SK-N-SH (cell line): ENCODE results near the gene PNMA6E. TPM values are rescaled to one million over a fixed set of nuclear protein-coding genes. Genes with fewer than 3 reads are reported as not detected.

Experiments used
- CTCF ChIA-PET: fragments of 300-600, 350-600 bp; formaldehyde crosslinking; extraction: SDS; loops from one replicate; lab custom pipeline; 2021; lab: Yijun Ruan, JAX
- POLR2A ChIA-PET: fragments of 350-600 bp; sonication (Branson Sonifier 250); formaldehyde crosslinking; extraction: SDS; loops from one replicate; lab custom pipeline; 2020; ENCODE audit warnings: antibody characterized with exemption, inconsistent platforms; lab: Yijun Ruan, JAX
- DNase-seq: peaks from one replicate; pipeline ENCODE4 v3.0.0; 2012
- H2AFZ ChIP-seq: fragments of 200-600 bp; sonication (generic); 2 replicates; pipeline ENCODE4 v1.8.1; 2016; ENCODE audit warnings: antibody characterized with exemption, mild to moderate bottlenecking, low read depth
- H3F3A ChIP-seq: fragments of 200-600 bp; sonication (generic); replicated peaks from 2 replicates; pipeline ENCODE3; 2016; ENCODE audit warnings: antibody characterized with exemption, mild to moderate bottlenecking; ENCODE audit not compliant: insufficient read depth
- H3K27ac ChIP-seq, 2 experiments: fragments of 200-500 bp in 1 of 2; fragments of 200-600 bp in 1 of 2; sonication (Bioruptor generic) in 1 of 2; sonication (generic), shearing (Covaris generic) in 1 of 2; 2 replicates each; pipeline versions ENCODE4 v1.5.1 to v1.6.1; 2014 to 2016; ENCODE audit warnings: low read depth in 2 of 2, inconsistent platforms in 1 of 2, low read length in 1 of 2, mild to moderate bottlenecking in 1 of 2, mixed read lengths in 1 of 2
- H3K27me3 ChIP-seq: fragments of 200-600 bp; sonication (generic), shearing (Covaris generic); 2 replicates; pipeline ENCODE4 v1.6.1; 2016; ENCODE audit warnings: mixed run types; ENCODE audit not compliant: insufficient read depth
- H3K36me3 ChIP-seq, 2 experiments: fragments of 200-500 bp in 1 of 2; fragments of 200-600 bp in 1 of 2; sonication (Bioruptor generic) in 1 of 2; sonication (generic) in 1 of 2; replicated peaks in 1 of 2; 2 replicates each; pipeline versions ENCODE3 to v1.5.1; 2014 to 2016; ENCODE audit warnings: low read length in 1 of 2, mild to moderate bottlenecking in 1 of 2; ENCODE audit not compliant: insufficient read depth in 2 of 2, control insufficient read depth in 1 of 2
- H3K4me1 ChIP-seq, 2 experiments: fragments of 200-500 bp in 1 of 2; fragments of 200-600 bp in 1 of 2; sonication (Bioruptor generic) in 1 of 2; sonication (generic), shearing (Covaris generic) in 1 of 2; 2 replicates each; pipeline versions ENCODE4 v1.5.1 to v1.6.1; 2014 to 2016; ENCODE audit warnings: low read depth in 1 of 2, low read length in 1 of 2, mixed run types in 1 of 2; ENCODE audit not compliant: insufficient read depth in 2 of 2, control insufficient read depth in 1 of 2
- H3K4me2 ChIP-seq: fragments of 200-600 bp; sonication (generic), shearing (Covaris generic); 2 replicates; pipeline ENCODE4 v1.6.1; 2017; ENCODE audit warnings: mixed run types
- H3K4me3 ChIP-seq, 2 experiments: fragments of 200-500 bp in 1 of 2; fragments of 200-600 bp in 1 of 2; sonication (Bioruptor generic) in 1 of 2; sonication (generic), shearing (Covaris generic) in 1 of 2; 2 replicates each; pipeline versions ENCODE4 v1.5.1 to v1.8.1; 2014 to 2016; ENCODE audit warnings: low read depth in 2 of 2, inconsistent platforms in 1 of 2, low read length in 1 of 2, mild to moderate bottlenecking in 1 of 2, mixed read lengths in 1 of 2, moderate library complexity in 1 of 2
- H3K79me2 ChIP-seq: fragments of 200-600 bp; sonication (generic); 2 replicates; pipeline ENCODE4 v1.8.1; 2017; ENCODE audit warnings: mild to moderate bottlenecking; ENCODE audit not compliant: insufficient read depth
- H3K9ac ChIP-seq: fragments of 200-600 bp; sonication (generic); 2 replicates; pipeline ENCODE4 v1.6.1; 2017; ENCODE audit warnings: mixed run types
- H3K9me2 ChIP-seq: fragments of 200-600 bp; sonication (generic); 2 replicates; pipeline ENCODE4 v1.6.1; 2017; ENCODE audit warnings: mixed run types
- H3K9me3 ChIP-seq: fragments of 200-600 bp; sonication (generic); 2 replicates; pipeline ENCODE4 v1.6.1; 2017; ENCODE audit warnings: mixed run types, mild to moderate bottlenecking, moderate library complexity
- H4K20me1 ChIP-seq: fragments of 200-600 bp; sonication (generic); 2 replicates; pipeline ENCODE4 v1.6.1; 2017; ENCODE audit warnings: mild to moderate bottlenecking, mixed run types; ENCODE audit not compliant: insufficient read depth
- CTCF ChIP-seq: fragments of 200-600 bp; sonication (generic); IDR thresholded peaks from 2 replicates; pipeline ENCODE4 v1.6.1; 2017; ENCODE audit warnings: antibody characterized with exemption, mild to moderate bottlenecking, moderate library complexity
- EP300 ChIP-seq, 2 experiments: IDR thresholded peaks; 2 replicates each; pipeline versions ENCODE4 v1.4.0 to v1.6.1; 2012; ENCODE audit warnings: borderline replicate concordance in 1 of 2, low read depth in 1 of 2, low read length in 1 of 2
- FOXM1 ChIP-seq: IDR thresholded peaks from 2 replicates; pipeline ENCODE4 v1.4.0; 2012; ENCODE audit warnings: low read depth, mild to moderate bottlenecking
- MAX ChIP-seq: IDR thresholded peaks from 2 replicates; pipeline ENCODE4 v1.4.0; 2012; ENCODE audit warnings: low read depth
- NFIC ChIP-seq: IDR thresholded peaks from 2 replicates; pipeline ENCODE4 v1.4.0; 2012; ENCODE audit warnings: borderline replicate concordance
- NRF1 ChIP-seq: IDR thresholded peaks from 2 replicates; pipeline ENCODE4 v1.6.1; 2012; ENCODE audit warnings: low read depth, mild to moderate bottlenecking, low read length
- RCOR1 ChIP-seq: fragments of 150-350 bp; IDR thresholded peaks from 2 replicates; pipeline ENCODE4 v1.6.1; 2017; ENCODE audit warnings: antibody characterized with exemption, low read length
- RFX5 ChIP-seq: IDR thresholded peaks from 2 replicates; pipeline ENCODE4 v1.6.1; 2012; ENCODE audit warnings: mild to moderate bottlenecking, improper control_type of control experiment, low read length
- RXRA ChIP-seq: IDR thresholded peaks from 2 replicates; pipeline ENCODE4 v1.4.0; 2012; ENCODE audit warnings: low read depth, mild to moderate bottlenecking, borderline replicate concordance
- TAF1 ChIP-seq: IDR thresholded peaks from 2 replicates; pipeline ENCODE4 v1.6.1; 2012; ENCODE audit warnings: low read depth, mild to moderate bottlenecking, low read length, moderate library complexity, borderline replicate concordance
- TCF12 ChIP-seq: IDR thresholded peaks from 2 replicates; pipeline ENCODE4 v1.4.0; 2012
- TEAD4 ChIP-seq: IDR thresholded peaks from 2 replicates; pipeline ENCODE4 v1.4.0; 2012; ENCODE audit warnings: mild to moderate bottlenecking, borderline replicate concordance; ENCODE audit not compliant: insufficient read depth
- ZBTB33 ChIP-seq: IDR thresholded peaks from 2 replicates; pipeline ENCODE4 v1.4.0; 2012; ENCODE audit warnings: low read depth, borderline replicate concordance
- WGBS: methylation state at CpG from one replicate; pipeline ENCODE4 v1.1.6; 2017; ENCODE audit warnings: low lambda C conversion rate; 5-methylcytosine and 5-hydroxymethylcytosine counted together
- polyA plus RNA-seq, 3 experiments: library from polyadenylated mRNA; depleted of rRNA; stranded (reverse); fragments of >200 nt; gene quantifications; 2 replicates each; pipeline ENCODE4 v1.2.3, GENCODE V29; 2012

Gene PNMA6E
- polyA plus RNA-seq, 1 of the 3 experiments (the other 2 are of a cell fraction) = not detected

- Histone ChIP-seq H3K4me3 (no peak overlapping the region), H3K36me3 (no peaks in the 10 kb centered on the region), H2AFZ (no peak overlapping the region), H4K20me1 (no peaks in the 10 kb centered on the region), H3F3A (no peaks in the 10 kb centered on the region), H3K27me3 (no peaks in the 10 kb centered on the region; the same call in 1 of the 2 replicates), H3K9ac (no peak overlapping the region), H3K9me2 (no peaks in the 10 kb centered on the region), H3K79me2 (no peaks in the 10 kb centered on the region), H3K4me1 (no peaks in the 10 kb centered on the region; a peak in 1 of 4 replicates), H3K27ac (no peak overlapping the region), H3K4me2 (no peak overlapping the region), H3K9me3 (no peaks in the 10 kb centered on the region)
- CTCF ChIA-PET = interaction anchor here (1.6 kb wide), 1 partner anchor 20 kb away, joined by 3 read pairs; no protein-coding TSS in a partner anchor
- 2% methylated on average over 2 of the region's 2 CpGs for WGBS
- DNase-seq = no peak
- TF ChIP-seq TAF1 (no peak), ZBTB33 (no peak)
- POLR2A ChIA-PET = no interaction called here
These were observed 39.3 kb downstream of the PNMA6E start for GRCh38 chrX:153361781-153362397.

DNA sequence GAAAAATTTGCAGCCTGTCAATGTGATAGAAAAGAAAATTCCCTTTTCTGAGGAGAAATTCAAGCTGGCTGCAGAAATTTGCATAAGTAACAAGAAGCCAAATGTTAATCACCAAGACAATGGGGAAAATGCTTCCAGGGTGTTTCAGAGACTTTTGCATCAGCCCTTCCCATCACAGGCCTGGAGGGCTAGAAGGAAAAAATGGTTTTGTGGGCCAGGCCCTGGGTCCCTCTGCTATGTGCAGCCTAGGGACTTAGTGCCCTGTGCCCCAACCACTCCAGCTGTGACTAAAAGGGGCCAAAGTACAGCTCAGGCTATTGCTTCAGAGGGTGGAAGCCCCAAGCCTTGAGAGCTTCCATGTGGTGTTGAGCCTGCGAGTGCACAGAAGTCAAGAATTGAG lies 43.3 kb downstream of the PNMA6E start:
- H3K9me2 ChIP-seq = no peaks in the 10 kb centered on the region
- H3K27ac ChIP-seq = no peak overlapping the region
- CTCF ChIA-PET = no interaction called here
- POLR2A ChIA-PET = no interaction called here
- no peak overlapping the region for H2AFZ ChIP-seq
- no peaks in the 10 kb centered on the region for H3F3A ChIP-seq
- H3K79me2 ChIP-seq = no peaks in the 10 kb centered on the region
- no peak for TF ChIP-seq FOXM1
- no peak for TF ChIP-seq NFIC
- no peak for TF ChIP-seq TCF12
- TF ChIP-seq RFX5 = no peak
- no peak for TF ChIP-seq RCOR1
- TF ChIP-seq TEAD4 = no peak
- no peak for TF ChIP-seq EP300 (IDR thresholded peaks at IDR 0.05; ENCODE audit: borderline replicate concordance in 1 of 2, low read depth in 1 of 2, low read length in 1 of 2)
- TF ChIP-seq MAX = no peak
- TF ChIP-seq NRF1 = no peak
- no peak for TF ChIP-seq ZBTB33
- TF ChIP-seq CTCF = no peak
- no peak for TF ChIP-seq RXRA
- H3K27me3 ChIP-seq = no peaks in the 10 kb centered on the region; the same call in 1 of the 2 replicates
- no peak for DNase-seq
- no peak overlapping the region for H3K4me3 ChIP-seq
- no peaks in the 10 kb centered on the region for H4K20me1 ChIP-seq
- H3K4me2 ChIP-seq = no peak overlapping the region
- no peak overlapping the region for H3K9ac ChIP-seq
- H3K9me3 ChIP-seq = no peaks in the 10 kb centered on the region
- H3K36me3 ChIP-seq = no peaks in the 10 kb centered on the region
- no peaks in the 10 kb centered on the region; a peak in 1 of 4 replicates for H3K4me1 ChIP-seq
- WGBS = 0% methylated on average over 1 of the region's 1 CpG
